Measurements from ENCODE around the gene FEM1A. TPM values are rescaled to one million over a fixed set of nuclear protein-coding genes. Genes with fewer than 3 reads are reported as not detected.
"Not testable (repeated sequence)": the region's sequence is repeated elsewhere in the genome, so short reads cannot be mapped to it uniquely, and the experiment has no call there.

Gene FEM1A, protein sequence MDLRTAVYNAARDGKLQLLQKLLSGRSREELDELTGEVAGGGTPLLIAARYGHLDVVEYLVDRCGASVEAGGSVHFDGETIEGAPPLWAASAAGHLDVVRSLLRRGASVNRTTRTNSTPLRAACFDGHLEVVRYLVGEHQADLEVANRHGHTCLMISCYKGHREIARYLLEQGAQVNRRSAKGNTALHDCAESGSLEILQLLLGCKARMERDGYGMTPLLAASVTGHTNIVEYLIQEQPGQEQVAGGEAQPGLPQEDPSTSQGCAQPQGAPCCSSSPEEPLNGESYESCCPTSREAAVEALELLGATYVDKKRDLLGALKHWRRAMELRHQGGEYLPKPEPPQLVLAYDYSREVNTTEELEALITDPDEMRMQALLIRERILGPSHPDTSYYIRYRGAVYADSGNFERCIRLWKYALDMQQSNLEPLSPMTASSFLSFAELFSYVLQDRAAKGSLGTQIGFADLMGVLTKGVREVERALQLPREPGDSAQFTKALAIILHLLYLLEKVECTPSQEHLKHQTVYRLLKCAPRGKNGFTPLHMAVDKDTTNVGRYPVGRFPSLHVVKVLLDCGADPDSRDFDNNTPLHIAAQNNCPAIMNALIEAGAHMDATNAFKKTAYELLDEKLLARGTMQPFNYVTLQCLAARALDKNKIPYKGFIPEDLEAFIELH
- total RNA-seq: 6.2 TPM

- DNase-seq (ENCODE audit: low spot score): peak; percentile 100
- ATAC-seq: peak; percentile 97
These were observed at the start of gene FEM1A for GRCh38 chr19:4791183-4792018. Gene FEM1A (plus strand): TSS chr19:4791734. CDS start chr19:4791855, 121 bp downstream.

GRCh38 chr19:4742723-4743646, 48.5 kb upstream of the FEM1A start:
- DNase-seq (ENCODE audit: low spot score) (no peak), ATAC-seq (no peak)

DNA sequence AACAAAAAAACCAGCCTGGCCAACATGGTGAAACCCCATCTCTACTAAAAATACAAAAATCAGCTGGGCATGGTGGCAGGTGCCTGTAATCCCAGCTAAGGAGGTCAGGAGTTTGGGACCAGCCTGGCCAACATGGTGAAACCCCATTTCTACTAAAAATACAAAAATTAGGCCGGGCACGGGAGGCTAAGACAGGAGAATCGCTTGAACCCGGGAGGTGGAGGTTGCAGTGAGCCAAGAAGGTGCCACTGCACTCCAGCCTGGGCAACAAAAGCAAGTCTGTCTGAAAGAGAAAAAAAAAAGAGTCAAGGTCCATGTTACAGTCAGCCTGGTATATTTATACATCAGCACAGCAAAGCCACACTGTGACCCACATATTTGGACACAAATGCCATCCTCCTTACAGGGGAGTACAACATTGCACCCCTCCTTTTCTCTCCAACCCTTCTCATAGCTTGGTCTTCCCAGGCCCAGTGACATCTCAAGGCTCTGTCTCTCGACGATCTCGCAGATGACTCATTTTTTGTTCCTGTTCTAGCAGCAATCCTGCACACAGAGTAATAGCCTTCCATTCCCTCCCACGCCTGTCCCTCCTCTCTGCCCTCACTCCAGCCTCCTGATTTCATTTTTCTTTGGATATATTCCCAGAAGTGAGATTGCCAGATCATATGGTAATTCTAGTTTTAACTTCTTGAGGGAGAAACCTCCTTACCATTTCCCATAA, 46.9 kb upstream of the FEM1A start:
- peak; percentile 23 for ATAC-seq
- no peak for DNase-seq (ENCODE audit: low spot score)

GRCh38 chr19:4745175-4745574, 46.4 kb upstream of the FEM1A start:
- not testable (repeated sequence) for ATAC-seq; DNase-seq (ENCODE audit: low spot score)

DNA sequence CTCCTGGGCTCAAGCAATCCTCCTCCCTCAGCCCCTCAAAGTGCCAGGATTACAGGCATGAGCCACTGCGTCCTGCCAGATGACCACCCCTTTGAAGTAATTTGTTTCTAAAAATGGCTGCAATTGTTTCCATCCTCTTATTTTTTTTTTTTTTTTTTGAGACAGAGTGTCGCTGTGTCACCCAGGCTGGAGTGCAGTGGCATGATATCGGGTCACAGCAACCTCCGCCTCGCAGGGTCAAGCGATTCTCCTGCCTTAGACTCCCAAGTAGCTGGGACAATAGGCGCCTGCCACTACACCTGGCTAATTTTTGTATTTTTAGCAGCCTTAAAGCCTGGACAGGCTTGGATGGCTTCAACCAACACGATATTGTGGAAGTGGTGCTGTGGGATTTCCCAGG, 45.5 kb upstream of the FEM1A start:
- no peak for ATAC-seq
- no peak for DNase-seq (ENCODE audit: low spot score)

GRCh38 chr19:4748185-4748584, 43.3 kb upstream of the FEM1A start:
- ATAC-seq: no peak

DNA sequence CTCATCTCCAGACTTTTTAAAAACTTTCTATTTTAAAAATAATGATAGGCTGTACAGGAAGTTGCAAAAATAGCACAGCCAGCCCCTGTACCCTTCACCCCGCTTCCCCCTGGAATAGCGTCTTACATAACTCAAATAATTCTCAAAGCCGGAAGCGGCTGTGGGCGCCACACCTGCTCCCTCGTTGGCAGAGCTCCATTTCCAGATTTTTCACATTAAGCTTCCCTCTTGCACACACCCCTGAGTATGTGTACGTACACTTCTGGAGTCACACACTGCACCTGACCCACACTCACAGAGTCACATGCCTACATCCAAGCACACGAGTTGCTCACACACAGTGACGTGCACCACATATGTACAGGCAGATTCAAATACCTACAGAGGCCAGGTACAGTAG, 42.9 kb upstream of the FEM1A start:
- ATAC-seq (no peak), DNase-seq (ENCODE audit: low spot score) (no peak)

More at GRCh38 chr19:4748185-4748584, 43.3 kb upstream of the FEM1A start:
- DNase-seq (ENCODE audit: low spot score): no peak

DNA sequence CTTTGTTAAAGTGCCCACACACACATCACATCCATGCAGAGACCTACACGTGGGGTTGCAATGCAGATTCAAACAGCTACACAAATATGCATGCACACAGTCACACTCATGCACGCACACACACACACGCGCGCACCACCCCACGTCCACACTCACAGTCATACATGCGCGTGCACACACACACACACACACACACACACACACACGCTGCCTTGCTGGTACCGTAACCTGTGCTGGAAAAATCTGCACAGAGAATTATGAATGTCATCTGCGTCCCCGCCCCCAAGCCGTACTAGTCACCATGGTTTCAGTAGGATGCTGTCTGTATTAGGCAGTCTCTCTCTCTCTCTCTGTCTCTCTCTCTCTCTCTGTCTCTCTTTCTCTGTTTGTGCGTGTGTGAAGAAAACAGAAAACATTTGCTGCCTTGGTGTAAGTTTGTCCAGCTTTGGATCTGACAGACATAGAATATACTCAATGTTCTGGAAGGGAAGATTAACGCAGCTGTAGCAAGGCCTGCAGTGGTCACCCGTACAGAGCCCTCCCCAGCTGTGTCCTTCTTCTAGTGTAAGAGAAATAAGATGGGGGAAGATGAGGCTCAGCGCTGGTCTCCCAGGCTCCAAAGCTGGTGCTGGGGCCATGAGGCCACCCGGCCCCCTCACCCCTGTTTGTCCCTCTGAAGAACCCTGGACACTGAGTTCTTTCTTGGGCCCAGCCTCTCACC, 41.5 kb upstream of the FEM1A start:
- ATAC-seq (no peak), DNase-seq (ENCODE audit: low spot score) (no peak)

GRCh38 chr19:4754248-4754647, 37.3 kb upstream of the FEM1A start:
- no peak for ATAC-seq
- DNase-seq (ENCODE audit: low spot score): no peak

DNA sequence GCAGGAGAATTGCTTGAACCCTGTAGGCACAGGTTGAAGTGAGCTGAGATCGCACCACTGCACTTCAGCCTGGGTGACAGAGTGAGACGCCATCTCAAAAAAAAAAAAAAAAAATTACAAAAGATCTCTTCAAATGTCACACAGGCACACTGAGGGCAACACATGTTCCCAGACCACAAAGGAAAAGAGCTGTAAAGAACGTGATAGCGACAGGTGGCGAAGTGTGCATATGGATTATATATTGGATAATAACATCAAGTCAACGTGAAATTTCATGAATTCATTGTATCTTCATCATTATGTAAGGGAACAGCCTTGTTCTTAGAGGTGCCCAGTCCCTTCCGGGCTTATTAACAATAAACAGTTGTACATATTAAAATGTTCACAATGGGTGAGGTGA, 36.1 kb upstream of the FEM1A start:
- no peak for ATAC-seq

GRCh38 chr19:4758082-4758481, 33.5 kb upstream of the FEM1A start:
- DNase-seq (ENCODE audit: low spot score) (no peak), ATAC-seq (no peak)

More for the DNA sequence above, 36.1 kb upstream of the FEM1A start:
- DNase-seq (ENCODE audit: low spot score): no peak

DNA sequence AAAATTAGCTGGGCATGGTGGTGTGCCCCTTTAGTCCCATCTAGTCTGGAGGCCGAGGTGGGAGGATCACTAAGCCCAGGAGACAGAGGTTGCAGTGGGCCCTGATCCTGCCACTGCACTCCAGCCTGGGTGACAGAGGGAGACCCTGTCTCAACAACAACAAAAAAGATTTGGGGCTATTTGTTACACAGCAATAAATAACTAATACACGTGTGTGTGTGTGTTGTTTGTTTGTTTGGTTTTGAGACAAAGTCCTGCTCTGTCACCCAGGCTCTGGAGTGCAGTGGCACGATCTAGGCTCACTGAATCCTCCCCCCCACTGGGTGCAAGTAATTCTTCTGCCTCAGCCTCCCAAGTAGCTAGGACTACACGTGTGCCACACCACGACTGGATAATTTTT, 32.9 kb upstream of the FEM1A start:
- DNase-seq (ENCODE audit: low spot score): no peak
- ATAC-seq: no peak

DNA sequence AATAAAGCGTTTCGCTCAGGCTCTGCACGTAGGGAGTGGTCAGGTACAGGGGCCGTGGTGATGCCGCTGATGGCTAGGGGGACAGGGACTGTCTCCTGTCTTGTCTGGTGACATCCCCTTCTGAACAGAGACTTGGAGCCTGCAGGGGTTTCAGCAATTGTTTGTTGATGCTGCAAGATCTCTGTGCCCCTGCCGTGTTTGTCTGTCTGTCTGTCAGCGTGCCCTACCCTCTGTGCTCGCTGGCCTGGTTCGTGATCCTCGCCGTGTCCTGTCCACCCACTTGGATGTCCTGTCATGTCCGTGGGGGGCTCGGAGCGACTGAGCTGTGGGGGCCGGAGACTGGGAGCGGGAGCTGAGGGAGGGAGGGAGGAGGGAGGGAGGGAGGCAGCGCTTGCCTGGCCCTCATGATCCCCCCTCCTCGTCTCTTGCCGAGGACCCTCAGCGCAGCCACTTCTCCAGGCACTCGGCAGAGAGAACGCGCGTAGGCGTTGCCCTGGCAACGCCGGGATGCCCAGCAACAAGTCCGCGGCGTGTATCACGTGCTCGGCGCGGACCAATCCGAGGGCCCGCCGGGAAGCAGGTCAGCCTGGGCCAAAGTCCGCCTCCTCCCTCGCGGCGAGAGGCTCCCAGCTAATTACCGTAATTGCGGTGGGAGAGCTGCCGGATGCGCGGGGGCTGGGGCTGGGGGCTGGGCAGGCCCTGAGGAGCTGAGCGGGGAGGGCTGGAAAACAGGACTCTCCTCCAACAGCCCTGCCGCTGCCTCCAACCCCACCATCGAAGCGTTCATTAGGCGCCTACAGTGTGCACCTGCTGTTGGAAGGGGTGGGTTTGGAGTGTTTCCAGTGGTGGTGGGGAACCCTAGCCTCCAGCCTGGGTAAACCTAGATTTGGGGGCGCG, 31.9 kb upstream of the FEM1A start:
- ATAC-seq: peak; percentile 99
- peak; percentile 93 for DNase-seq (ENCODE audit: low spot score)

GRCh38 chr19:4760285-4760650, 31.3 kb upstream of the FEM1A start:
- ATAC-seq: no peak

DNA sequence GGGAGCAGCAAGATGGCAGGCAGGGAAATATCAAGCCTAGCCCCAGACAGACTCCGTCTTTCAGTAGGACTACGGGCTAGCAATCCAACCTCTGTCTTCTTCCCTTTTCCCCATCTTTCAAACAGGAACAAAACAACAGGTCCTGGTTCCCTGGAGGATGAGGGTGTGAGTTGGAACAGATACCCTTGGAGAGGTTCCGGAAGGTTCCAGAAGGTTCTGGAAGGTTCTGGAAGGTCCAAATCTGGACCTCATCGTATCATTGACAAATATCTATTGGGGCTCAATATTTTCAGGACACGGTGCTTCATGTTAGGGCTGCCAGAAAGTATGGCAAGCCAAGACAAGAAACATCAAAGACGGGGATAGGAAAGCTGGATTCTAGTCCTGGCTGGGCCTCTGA, 28.5 kb upstream of the FEM1A start:
- ATAC-seq (no peak), DNase-seq (ENCODE audit: low spot score) (no peak)

More at GRCh38 chr19:4760285-4760650, 31.3 kb upstream of the FEM1A start:
- no peak for DNase-seq (ENCODE audit: low spot score)

DNA sequence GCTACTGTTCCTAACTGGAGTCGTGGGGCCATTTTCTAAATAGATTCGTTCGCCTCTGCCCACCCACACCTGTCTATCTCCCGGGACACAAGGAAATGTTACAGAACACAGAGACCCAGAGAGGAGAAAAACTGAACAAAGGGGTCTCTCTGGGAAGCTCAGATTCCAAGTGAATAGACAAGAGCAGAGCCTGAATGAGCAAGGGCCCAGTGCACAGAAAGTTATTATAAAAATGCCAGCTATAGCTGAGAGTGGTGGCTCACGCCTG, 27.2 kb upstream of the FEM1A start:
- DNase-seq (ENCODE audit: low spot score) (no peak), ATAC-seq (no peak)

DNA sequence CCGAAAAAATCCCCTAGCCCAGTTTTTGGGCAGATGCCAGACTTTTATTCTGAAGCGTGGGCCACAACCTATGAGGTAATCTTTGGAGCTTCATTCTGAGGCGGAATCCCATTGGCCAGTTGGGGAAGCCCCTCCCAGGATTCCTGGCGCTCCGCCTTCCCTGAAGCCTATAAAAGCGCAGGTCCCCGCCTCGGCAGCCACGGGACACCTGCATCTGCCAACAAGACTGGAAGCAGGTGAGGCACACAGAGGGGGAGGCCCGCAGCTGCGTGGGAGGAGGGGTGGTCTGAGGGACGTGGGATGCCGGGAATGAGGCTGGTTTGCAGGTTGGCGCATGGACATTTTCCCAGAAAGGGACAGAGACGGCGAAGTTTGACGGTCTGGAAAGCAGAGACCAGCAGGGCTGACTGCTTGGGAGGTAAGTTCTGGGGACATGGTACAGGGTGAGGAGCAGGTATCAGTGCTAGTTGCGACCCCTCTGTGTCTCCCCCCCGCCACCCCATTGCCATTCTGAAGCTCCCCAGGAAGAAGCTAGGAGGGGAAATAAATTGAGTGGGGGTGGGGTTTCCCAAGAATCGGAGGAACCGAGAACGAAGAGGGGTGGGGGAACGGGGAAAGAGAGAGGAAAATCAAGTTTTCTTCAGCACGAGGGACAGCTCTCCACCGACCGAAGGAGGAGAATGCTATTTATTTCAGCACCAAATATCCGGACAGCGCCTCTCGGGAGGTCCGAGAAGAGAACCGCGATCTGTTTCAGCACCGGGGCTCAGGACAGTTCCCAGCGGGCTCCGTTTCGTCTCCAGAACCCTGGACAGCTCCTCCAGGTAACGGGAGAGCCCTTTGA, 22.4 kb upstream of the FEM1A start:
- DNase-seq (ENCODE audit: low spot score): peak; percentile 74
- peak; percentile 99 for ATAC-seq
